Measurements from ENCODE around the gene PARP11.

The PARP11 gene, protein sequence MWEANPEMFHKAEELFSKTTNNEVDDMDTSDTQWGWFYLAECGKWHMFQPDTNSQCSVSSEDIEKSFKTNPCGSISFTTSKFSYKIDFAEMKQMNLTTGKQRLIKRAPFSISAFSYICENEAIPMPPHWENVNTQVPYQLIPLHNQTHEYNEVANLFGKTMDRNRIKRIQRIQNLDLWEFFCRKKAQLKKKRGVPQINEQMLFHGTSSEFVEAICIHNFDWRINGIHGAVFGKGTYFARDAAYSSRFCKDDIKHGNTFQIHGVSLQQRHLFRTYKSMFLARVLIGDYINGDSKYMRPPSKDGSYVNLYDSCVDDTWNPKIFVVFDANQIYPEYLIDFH
- long read RNA-seq, donor 1, full-length matches to known transcripts: 2 of 2 reads
- long read RNA-seq, donor 1, partial matches to known transcripts: 0 of 2 reads
- long read RNA-seq, donor 1, other reads (novel, unspliced or antisense): 0 of 2 reads
- long read RNA-seq, donor 2: 0 reads
- long read RNA-seq, donor 3: 0 reads
- long read RNA-seq, donor 4, full-length matches to known transcripts: 3 of 3 reads
- long read RNA-seq, donor 4, partial matches to known transcripts: 0 of 3 reads
- long read RNA-seq, donor 4, other reads (novel, unspliced or antisense): 0 of 3 reads
- long read RNA-seq, donor 5, full-length matches to known transcripts: 2 of 2 reads
- long read RNA-seq, donor 5, partial matches to known transcripts: 0 of 2 reads
- long read RNA-seq, donor 5, other reads (novel, unspliced or antisense): 0 of 2 reads
- long read RNA-seq, donor 6, full-length matches to known transcripts: 2 of 2 reads
- long read RNA-seq, donor 6, partial matches to known transcripts: 0 of 2 reads
- long read RNA-seq, donor 6, other reads (novel, unspliced or antisense): 0 of 2 reads
- long read RNA-seq, donor 7, full-length matches to known transcripts: 7 of 7 reads
- long read RNA-seq, donor 7, partial matches to known transcripts: 0 of 7 reads
- long read RNA-seq, donor 7, other reads (novel, unspliced or antisense): 0 of 7 reads
- long read RNA-seq, donor 8, full-length matches to known transcripts: 1 of 1 reads
- long read RNA-seq, donor 8, partial matches to known transcripts: 0 of 1 reads
- long read RNA-seq, donor 8, other reads (novel, unspliced or antisense): 0 of 1 reads

DNA sequence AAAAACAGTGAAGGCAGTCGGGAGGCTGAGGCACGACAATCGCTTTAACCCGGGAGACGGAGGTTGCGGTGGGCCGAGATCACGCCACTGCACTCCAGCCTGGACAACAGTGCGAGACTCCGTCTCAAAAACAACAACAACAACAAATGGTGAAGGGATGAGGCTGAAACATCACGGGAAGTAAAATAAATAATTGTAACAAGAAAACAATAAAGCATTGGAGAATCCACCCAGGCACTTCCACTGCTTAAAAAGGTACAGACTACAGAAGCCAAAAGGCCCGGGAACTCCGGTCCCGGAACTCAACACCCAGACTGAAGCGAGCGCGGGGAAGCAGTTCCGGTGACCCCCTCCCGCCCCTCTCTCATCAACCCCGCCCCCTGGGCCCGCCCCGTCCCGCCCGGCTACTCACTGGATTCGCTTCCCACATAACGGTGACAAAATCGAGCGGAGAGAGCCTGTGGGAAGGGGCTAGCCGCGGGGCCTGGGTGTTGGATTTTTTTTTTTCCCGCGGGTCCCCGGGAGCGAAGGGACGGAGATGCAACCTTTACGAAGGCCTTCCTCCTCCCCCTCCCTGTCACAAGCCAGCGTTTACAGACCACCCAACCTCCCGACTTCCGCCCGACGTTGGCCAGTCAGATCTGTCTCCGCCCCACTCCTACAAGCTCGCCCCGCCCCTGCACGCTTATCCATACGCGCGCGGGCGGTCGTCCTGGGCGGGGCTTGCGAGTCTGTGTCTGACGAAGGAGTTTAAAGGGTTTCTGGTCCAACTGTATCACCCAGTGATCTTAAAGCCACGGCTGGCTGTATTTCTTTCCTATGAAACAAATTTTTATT is at the start of gene PARP11:
PARP11 (minus strand) TSS at position 600 of the 837 bp plus-strand sequence; CDS start at position 430, 170 bp downstream.
- peak; percentile 97 for DNase-seq

DNA sequence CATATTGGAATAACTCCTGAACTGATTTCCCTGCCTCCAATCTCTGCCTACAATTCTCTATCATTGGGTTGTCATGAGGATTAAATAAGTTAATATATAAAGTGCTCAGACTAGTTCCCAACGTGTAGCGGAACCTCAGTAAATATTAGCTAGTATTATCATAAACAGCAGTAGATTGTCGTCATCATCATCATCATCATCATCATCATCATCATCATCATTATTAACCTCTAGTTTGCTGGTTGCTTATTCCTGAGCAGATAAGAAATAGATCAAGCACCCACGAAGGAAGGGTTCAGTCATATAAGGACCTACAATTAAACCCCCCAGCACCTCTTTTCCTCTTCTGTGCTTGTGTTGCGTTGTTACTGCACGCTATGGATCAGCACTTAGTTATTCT is 48.8 kb upstream of the PARP11 start:
- no peak for DNase-seq

DNA sequence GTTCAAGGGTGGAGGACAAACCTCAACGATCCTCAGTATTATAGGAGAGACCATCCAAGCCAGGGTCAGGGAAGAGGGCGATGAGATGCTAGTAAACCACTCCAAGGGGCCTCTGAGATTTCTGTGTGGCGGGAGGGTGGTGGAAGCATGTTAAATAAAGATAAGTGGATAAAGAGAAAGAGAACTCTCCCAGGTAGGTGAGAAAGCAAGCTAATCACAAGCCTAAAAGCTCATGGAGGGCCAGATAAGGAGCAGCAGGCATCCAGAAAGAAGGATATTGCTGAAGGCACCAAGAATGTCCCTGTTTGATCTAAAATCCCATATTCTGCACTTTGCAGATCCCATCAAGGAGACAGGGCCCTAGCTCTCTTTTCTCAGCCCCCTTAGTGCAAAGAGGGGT is 48.3 kb upstream of the PARP11 start:
- no peak for DNase-seq

DNA sequence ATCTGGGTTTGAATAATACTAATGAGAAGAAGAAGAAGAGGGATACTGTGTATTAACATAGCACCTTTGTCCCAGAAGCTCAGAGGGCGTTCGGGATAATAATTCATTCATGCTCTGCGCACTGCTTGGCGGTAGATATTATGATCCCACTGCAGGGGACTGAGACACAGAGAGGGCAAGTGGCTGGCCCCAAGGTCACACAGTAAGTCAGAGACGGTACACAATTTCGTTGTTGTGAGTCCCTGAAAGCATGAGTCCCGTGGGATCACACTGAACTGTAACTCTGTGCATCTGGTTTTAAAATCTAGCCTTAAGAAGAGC is 47.9 kb upstream of the PARP11 start:
- DNase-seq: no peak

DNA sequence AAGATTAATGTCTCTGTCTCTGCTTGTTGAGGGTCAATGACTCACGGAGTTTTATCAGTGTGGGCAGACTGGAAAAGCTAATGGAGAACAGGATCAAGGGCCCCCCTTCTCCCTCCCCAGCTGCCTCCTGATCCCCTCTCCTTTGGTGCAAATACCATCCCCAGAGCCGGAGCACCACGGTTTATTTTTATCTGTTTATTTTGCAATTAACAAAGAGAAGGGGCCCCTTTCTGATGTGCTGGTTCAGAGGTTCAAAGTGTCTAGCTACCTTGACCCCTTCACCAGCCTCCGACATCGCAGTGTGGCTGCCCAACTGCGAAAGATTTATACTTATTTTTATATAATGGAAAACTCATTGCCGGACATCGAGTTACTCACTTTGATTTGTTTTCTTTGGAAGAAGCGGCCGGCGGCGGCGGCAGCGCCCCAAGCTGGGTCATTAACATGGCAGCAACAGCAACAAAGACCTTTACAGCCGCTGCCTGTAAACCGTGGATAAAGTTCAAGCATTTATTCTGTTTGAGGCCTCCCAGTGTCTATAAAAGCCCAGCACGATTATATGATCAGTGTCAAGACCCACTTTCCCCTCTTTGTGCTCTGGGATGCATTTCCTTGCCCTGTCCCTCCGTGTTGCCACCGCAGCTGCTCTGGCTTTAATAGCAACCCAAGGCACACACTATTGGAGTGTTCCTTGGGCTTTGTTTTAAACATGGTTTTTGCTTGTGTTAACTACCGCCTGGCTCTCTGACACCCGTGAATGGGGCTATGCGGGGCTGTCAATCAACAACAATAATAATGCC is 47.4 kb upstream of the PARP11 start:
- DNase-seq: peak; percentile 76

DNA sequence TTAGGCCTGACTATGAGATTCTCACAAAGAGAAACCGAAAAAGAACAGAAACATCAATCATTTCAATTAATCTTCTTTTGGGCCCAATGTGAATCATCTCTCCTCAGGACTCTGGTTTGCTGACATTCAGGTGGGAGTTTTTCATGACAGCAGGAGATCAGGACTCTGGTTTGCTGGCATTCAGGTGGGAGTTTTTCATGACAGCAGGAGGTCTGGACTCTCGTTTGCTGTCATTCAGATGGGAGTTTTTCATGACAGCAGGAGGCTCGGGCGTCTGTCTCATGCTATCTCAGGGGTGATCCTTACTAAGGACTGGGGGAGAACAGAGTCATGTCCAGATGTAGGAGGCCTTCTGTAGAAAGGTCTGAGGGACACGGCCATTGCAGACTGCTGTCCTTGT is 40.1 kb upstream of the PARP11 start:
- peak; percentile 38 for DNase-seq

DNA sequence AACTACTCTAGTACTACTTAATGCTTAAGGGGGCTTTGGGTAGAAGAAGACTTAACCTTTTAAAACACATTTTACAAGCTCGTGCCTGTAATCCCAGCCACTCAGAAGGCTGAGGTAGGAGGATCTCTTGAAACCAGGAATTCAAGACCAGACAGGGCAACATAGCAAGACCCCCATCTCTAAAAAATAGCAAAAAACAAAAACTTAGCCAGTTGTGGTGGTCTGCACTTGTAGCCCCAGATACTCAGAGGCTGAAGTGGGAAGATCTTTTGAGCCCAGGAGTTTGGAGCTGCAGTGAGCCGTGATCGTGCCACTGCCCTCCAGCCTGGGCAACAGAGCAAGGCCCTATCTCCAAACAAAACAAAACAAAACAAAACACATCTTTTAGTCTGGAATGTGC is 39.7 kb upstream of the PARP11 start:
- no peak for DNase-seq

DNA sequence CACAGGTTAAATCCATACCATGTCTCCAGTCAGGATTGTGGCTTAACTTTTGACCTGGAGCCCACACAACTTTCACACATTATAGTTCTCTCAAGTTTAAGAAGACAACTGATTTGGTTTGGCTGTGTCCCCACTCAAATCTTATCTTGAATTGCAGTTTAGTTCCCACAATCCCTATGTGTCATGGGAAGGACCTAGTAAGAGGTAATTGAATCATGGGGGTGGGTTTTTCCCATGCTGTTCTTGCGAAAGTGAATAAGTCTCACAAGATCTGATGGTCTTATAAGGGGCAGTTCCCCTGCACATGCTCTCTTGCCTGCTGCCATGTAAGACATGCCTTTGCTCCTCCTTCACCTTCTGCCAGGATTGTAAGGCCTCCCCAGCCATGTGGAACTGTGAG is 38.2 kb upstream of the PARP11 start:
- no peak for DNase-seq

DNA sequence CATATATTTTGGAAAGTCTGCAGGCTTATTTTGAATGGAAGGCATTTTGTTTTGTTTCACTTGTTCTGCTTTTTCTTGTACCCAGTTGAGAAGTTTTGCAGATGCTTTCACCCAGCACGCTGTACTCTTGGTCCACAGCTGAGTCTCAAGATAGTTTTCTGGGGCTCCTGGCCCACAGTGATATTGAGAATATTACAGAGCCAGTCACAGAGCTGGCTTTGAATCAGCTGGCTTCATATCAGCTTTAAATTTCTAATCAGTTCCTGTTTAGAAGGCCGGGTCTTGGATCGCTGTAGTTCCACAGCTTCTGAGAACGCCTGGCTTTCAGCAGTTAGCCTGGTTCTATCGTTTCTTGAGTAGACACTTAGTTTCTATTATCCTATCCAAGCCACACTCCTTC is 32.5 kb upstream of the PARP11 start:
- DNase-seq: no peak

DNA sequence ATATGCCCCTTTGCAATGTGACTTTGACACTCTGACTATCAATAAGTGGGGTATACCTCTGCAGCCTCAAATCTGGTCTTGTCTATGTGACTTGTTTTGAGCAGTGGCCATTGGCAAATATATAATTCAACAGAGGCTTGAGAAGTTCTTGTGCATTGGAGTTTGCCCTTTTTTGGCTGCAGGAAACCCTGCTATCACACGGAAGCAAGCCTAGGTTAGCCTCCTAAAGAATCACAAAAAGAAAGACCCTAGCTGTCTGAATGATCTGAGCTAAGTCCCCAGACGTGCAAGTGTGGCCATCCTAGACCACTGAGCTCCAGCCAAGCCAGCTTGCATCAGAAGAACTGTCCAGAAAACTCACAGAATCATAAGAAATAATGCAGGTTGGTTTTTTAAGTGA is 31.8 kb upstream of the PARP11 start:
- no peak for DNase-seq

DNA sequence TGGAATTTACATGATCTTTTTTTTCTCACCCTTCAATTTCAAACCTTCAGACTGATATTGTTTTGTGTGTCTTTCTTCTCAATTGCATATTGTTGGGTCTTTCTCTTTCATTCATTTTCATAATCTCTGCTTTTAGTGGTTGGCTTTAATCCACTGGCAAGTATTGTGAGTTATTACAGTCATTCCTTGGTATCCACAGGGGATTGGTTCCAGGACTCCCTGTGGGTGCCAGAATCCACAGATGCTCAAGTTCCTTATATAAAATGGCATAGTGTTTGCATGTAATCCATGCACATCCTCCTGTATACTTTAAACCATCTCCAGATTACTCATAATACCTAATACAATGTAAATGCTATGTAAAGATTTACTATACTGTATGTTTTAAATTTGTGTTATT is 29.7 kb upstream of the PARP11 start:
- no peak for DNase-seq

DNA sequence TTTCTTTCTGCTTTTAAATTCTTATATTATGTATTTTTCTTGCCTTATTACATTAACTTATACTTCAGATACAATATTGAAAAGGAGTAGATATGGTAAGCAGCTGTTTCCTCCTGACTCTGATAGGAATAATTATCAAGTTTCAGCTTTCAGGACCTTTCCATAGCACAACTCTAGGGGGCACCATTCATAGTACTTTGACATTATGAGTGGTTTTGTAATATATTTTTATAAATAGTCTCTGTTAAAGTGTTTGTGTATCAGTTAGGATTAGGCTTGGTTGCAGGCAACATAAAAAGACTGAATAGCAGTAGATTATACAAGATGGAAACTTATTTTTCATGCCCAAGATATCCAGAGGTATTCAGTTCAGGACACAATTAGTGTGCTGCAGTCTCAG is 27.9 kb upstream of the PARP11 start:
- DNase-seq: no peak

DNA sequence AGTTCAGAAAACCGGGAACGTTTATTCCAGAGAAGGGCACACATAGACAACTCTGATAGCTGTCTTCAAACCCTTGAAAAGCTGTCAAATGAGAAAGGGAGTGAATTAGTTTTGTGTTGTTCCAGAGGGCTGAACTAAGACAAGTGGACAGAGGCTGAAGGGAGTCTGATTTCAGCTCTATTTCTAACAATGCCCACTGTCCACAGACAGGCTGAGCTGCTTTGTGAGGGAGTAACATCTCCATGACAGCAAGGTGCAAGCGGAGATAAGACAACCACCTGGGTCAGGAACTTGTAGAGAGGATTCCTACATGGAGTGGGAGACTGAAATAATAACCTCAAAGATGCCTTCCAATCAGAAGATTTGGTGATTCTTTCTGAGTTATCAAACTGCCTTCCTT is 25.6 kb upstream of the PARP11 start:
- no peak for DNase-seq

DNA sequence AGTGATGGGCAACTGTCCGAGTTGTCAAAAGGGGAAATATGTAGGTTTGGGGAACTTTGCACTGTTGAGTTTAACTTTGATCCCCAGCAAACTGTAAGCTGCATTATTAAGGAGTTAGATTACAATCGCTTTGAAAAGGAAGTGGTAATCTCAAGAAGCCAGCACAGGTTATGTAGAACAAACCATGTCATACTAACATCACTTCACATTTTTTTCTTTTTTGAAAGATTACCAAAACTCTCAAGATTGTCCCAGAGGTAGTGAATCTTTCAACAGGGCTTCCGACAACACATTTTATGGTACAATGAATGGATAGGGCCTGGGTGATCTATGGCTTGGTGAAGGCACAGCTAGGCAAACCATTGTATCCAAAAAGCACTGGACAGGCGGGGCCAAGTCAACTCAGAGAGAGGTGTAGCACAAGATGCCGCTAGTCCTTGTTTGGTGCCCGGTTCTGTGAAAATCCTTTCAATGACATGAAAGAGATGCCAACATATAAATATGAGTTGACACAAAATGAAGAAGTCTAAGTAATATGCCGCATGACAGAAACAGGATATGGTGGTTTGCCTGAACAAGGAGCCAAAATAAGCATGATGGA is 24.3 kb upstream of the PARP11 start:
- DNase-seq: no peak

DNA sequence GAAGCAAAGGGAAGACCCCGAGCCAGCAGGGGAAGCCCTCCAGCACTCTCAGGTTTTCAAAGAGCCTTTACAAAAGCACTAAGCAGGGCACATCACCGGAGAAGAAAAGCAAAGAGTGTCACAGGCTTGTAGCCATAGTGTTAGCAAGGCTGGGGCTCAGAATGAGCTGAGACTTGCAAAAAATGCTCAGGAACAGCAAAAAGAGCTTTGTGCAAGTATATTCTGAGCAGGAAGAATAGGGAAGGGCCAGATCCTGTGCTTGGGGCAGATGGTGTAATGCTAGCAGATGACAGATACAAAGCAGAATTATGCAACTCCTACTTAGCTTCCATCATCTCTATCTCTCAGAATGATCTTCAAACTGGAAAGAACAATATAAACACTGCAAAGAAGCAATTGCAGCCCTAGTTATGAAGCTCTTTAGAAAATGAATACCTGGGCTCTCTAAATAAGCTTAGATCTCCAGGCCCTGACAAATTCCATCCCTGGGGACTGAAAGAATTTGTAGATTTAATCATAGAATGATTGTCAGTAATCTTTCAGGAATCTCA is 23.7 kb upstream of the PARP11 start:
- no peak for DNase-seq

DNA sequence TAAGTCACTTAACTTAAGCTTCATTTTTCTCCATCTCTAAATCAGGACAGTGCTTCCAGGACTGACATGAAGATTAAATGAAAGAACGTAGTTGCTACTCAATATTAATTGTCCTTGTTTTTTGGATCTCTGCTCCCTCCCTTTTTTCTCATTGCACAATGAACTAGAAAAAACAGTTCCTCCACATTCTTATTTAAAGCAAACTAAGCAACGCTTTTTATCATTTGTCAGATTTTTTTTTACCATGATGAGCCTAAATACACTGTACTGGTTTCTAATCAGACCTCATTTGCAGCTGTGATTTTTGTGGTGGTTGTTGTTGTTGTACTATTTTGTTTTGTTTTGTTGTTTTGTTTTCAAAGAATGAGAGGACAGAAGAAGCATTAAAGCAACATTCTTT is 23.2 kb upstream of the PARP11 start:
- no peak for DNase-seq

DNA sequence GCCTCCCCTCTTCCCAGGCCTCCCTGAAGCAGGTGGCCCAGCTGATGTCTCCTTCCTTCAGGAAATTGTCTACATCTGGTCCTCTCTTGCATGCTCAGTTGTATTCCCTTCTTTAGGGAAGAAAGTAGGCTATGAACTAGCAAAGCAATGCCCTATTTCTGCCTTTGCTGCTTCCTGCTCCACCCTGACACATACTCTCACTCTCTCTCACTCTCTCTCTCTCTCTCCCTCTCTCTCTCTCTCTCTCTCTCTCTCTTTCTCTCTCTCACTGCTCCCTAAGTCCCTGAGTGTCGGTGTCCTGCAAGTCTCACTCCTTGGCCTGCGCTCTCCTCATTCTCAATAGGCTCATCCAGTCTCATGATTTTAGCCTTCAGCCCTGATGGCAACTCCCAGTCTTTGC is 19.4 kb upstream of the PARP11 start:
- no peak for DNase-seq

DNA sequence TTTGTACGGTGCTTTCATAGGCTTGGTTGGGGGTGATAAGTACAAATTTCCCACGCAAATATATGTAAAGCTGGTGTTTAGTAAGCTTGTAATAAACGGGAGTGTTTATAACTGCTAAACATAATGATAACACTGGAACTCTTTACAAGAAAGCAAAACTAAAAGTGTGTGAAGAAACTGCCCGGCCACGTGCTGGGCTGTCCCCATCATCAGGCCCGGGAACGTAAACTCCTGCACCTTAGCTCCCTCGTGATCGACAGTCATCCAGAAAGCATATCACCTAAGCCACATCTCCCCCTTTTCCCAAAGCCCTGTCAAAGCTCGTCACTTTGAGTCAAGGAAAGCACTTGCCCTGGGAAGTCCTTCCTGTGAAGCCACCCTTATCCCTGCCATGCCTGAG is 18.0 kb upstream of the PARP11 start:
- no peak for DNase-seq

DNA sequence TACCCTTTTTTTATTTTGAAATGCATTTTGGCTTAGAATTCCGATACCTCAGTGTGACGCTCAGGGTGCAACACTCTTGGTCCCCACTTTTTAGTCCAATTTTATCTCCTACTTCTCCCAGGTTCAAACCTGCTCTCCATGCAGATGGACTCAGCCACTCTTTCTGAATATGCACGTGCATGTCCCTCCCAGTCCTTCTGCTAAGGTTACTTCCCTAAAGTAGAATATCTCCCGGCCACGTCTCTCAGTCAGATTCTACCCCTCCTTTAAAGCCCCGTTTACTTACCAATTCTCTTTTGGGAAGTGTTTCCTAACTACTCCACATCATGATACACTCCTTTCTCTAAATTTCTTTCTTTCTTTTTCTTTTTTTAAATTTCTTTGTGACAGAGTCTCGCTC is 15.5 kb upstream of the PARP11 start:
- DNase-seq: no peak

DNA sequence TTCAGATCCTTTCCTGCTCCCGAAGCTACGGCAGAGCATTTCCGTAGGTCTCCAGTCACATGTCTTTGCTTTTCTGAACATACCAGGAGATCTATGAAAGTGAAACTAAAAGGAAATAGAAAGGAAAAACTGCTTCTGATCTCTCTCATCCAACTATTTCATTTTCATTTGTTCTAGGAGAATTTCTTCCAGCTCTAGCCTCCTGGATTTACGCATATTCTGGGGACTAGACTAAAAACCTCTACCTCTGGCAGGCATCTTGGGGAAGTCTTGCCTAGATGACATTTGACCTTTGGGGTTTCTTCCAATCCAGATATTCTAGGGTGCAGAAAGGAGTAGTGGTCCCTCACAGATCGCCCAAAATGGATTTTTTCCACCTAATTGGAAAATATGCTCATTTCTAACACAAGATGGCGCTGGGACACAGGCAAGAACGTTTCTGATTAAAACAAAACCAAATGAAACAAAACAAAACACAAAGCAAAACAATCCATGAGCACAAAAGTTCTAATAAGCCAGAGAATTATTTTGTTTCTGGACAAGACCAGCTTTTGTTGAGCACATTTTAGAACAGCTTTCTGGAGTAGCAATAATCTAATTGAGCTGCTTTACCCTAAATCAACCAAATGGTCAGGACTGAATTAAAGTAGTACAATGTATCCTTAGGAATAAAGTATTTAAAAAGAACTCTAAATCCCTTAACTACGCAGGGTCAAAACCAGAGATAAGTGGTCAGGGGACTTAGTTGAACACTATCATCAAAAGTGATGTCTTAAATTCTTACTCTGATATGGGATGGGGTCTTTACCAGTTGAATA is 12.3 kb upstream of the PARP11 start:
- peak; percentile 46 for DNase-seq

Data from right kidney (tissue), 9 donors.